Choroid plexus epithelial cell (primary cell): Measurements from ENCODE around the gene KRTAP12-1.

Experiments used
- DNase-seq: peaks from one replicate; pipeline ENCODE4 v3.0.0-alpha.2; 2010; ENCODE audit warnings: low read depth
- H3K4me3 ChIP-seq: 2 replicates; pipeline ENCODE4 v1.5.1; 2011; ENCODE audit warnings: low read depth, mild to moderate bottlenecking, control low read depth, low read length, moderate library complexity
- CTCF ChIP-seq: conservative IDR thresholded peaks from 2 replicates; pipeline ENCODE4 v1.5.1; 2011; ENCODE audit warnings: low read depth, mild to moderate bottlenecking, control low read depth, inconsistent platforms, low read length, moderate library complexity

The KRTAP12-1 gene

GRCh38 chr21:44636209-44637017 lies 45.5 kb downstream of the KRTAP12-1 start:
- TF ChIP-seq CTCF: no peak
- DNase-seq: no peak
- H3K4me3 ChIP-seq: no peak overlapping the region

- TF ChIP-seq CTCF: no peak
- H3K4me3 ChIP-seq: no peak overlapping the region
- DNase-seq: no peak
Measured at GRCh38 chr21:44632067-44632466, 49.9 kb downstream of the KRTAP12-1 start.
